Measurements from ENCODE around the gene PDZD8.

PDZD8 gene

DNA sequence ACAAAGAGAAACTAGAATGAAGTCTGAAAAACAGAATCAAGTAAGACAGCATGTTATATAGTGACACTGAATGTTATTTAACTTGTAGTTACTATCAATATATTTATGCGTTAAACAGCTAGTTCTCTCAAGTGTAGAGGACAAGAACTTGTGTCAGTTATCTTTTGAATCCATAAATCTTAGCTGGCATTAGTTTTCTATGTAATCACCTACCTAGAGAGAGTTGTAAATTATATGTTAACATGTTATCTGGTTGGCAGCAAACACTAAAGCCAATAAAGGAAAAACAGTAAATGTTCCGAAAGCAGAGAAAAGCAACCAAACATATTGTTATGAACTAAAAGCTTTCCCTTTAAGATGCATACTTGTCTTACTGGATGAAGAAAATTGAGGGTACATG lies 97.6 kb downstream of the PDZD8 start:
- no peak for TF ChIP-seq CTCF (IDR thresholded peaks at IDR 0.05; ENCODE audit: low read depth, low read length, missing control alignments)
- H3K4me3 ChIP-seq (ENCODE audit: low read depth, low read length) = no peak overlapping the region
- DNase-seq (ENCODE audit: low read depth) = no peak

DNA sequence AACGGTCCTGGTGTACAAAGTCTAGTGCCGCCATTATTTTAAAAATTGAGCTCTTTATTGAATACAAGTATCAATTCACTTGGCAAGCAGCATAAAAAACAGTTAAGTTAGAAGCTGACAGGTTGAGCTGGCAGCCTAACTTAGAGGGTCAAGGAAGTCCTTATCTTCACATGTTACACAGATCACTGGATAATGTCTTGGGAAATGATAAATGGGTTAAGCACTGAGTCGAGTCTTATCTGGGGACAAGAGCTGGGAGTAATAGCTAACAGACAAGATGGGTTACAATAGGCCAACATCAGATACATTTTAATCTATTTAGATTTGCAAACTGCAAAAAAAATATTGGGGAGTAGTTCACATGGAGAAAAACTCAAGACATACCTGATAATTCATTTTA lies 100.1 kb downstream of the PDZD8 start:
- DNase-seq (ENCODE audit: low read depth) = no peak
- TF ChIP-seq CTCF (IDR thresholded peaks at IDR 0.05; ENCODE audit: low read depth, low read length, missing control alignments) = no peak
- H3K4me3 ChIP-seq (ENCODE audit: low read depth, low read length) = no peak overlapping the region

- DNase-seq (ENCODE audit: low read depth) = no peak
- no peak for TF ChIP-seq CTCF (IDR thresholded peaks at IDR 0.05; ENCODE audit: low read depth, low read length, missing control alignments)
- H3K4me3 ChIP-seq (ENCODE audit: low read depth, low read length) = no peak overlapping the region
Measured at GRCh38 chr10:117274509-117274908, 100.7 kb downstream of the PDZD8 start.

DNA sequence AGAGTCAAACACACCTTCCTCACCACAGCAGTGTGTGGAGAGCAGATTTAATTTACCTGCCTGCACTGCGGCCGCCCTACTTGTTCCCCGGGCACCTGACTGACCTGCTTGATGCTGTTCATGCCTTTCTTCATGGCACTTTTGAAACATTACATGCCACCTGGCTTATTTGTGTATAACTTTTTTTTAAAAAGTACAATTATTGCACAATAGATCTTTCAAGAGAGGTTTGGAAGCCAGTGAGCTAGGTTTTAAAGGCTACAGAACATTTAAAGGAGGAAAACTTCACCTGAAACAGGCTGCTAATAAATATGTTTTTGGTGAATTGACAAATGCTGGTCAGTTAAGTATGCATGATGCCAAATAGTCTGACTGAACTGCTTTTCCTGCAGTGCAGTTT lies 101.3 kb downstream of the PDZD8 start:
- no peak overlapping the region for H3K4me3 ChIP-seq (ENCODE audit: low read depth, low read length)
- no peak for TF ChIP-seq CTCF (IDR thresholded peaks at IDR 0.05; ENCODE audit: low read depth, low read length, missing control alignments)
- no peak for DNase-seq (ENCODE audit: low read depth)

DNA sequence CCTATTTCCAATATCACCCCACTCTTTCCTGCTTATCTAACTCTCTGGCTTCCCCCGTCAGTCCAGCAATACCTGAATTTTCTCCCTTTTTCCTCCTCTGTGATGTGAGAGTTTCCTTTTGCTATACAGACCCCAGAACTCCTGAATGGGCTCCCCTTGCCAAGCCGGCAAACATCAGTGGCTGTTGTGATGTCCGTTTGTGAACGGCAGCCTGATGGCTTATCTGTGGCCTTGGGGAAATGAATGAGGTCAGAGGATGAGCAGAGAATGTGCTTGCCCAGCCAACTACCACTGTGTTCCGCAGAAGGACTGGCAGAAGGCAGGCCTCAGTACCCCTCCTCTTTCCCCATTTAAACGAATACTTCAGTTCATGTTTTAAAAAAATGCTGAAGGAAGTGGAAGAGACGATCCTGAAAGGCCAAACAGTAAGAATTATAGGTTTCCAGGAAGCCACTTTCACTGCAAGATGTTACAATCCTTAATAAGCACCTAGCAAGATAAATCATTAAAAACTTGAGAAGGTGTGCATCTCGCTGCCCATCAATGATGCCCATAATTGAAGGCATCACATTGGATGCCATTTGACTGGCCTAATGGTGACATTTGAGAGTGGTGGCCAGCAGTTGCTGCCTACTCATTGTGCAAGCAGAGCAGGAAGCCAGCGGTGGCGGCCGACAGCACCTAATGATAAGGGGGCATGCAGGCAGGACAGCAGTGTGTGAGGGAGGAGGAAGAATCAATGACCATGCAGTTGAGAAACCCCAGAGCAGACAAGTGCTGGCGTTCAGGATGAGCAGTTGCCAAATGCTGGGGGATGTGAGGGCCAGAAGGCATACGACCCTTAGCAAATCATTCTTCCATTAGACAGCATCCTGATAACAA lies 102.8 kb downstream of the PDZD8 start:
- no peak for TF ChIP-seq CTCF (IDR thresholded peaks at IDR 0.05; ENCODE audit: low read depth, low read length, missing control alignments)
- DNase-seq (ENCODE audit: low read depth) = no peak
- no peak overlapping the region for H3K4me3 ChIP-seq (ENCODE audit: low read depth, low read length)

DNA sequence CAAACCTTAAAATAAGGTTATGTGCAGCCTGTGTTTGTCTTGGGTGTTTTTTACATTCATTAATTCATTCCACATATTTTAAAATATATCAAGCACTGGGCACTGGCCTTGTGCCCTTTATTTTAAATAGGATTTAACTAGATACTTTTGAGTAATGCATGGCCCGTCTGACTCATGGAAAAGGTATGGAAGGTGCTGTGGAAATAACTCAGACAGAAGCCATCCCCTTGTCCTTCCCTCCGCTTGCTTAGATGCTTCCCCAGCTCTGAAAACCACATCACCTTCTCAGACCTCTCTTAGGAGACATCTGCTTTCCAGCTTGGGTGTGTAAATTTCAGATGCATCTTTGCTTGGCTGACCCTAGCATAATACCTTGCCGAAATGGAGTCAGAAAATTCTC lies 103.8 kb downstream of the PDZD8 start:
- no peak for DNase-seq (ENCODE audit: low read depth)
- H3K4me3 ChIP-seq (ENCODE audit: low read depth, low read length) = no peak overlapping the region
- TF ChIP-seq CTCF (IDR thresholded peaks at IDR 0.05; ENCODE audit: low read depth, low read length, missing control alignments) = no peak

DNA sequence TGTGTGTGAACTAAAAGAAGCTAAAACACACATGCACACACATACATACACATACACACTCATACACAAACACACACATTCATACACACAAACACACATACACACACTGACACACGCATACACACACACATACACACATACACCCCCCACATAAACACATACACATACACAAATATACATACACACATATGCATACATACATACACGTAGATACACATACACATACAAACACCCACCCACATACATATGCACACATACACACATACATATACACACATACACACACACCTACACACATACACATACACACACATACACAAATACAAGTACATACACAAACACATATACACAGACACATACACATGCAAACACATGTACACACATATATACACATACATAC lies 106.3 kb downstream of the PDZD8 start:
- no peak for DNase-seq (ENCODE audit: low read depth)
- H3K4me3 ChIP-seq (ENCODE audit: low read depth, low read length) = no peak overlapping the region
- no peak for TF ChIP-seq CTCF (IDR thresholded peaks at IDR 0.05; ENCODE audit: low read depth, low read length, missing control alignments)
